ENCODE data around the gene FAM47E.

FAM47E gene, protein sequence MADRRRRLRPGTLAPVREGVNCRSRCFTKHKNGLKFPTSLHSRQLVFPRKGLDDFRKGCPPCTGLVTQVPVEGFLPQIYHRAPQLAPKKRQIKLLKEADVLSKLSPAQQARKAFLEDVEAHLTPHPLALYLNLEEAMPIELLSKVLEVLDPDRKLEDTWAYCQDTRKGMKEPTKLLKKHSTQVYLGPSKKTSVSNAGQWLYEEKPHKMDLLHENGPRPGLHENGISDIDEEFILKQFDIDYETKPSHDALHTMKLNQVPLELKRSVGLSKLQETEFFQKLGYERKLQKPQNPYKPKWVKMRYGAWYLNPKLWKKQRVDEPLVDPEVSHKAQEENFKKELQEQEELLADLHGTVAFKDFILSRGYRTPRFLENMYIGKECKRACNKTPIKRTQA

DNA sequence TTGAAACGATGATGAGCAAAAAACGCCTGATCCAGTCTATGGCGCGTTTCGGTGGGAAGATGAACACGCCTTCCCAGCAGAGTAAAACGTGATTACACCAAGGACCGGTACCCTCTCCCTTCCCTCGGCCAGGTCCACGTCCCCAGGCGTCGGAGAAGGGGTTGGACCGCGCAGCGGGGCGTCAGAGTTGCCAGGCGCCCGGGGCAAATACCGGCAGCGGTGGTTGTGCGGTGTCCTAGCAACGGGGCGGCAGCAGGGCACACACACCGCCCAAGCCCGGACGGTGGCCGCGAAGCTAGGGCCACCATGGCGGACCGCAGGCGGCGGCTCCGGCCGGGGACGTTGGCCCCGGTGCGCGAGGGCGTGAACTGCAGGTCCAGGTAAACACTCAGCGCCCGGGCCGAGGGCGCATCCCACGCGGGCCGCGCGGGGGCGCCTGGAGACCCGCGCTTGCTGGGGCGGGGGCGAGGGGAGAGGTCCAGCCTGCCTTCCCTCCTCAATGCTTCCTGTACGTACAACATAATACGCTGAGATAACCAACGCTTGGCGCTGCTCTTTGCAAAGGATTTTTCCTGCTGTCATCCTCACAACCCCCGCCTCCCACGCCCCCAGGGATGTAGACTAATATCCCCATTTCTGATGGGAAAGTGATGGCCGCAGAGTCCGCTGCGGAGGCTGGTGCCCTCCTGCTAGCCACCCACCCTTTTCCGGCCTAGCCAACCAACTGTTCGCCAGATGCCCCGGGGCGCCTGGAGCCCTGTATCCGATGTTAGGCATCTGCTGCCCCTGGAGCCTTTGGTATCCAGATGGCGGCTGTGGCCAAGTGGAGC, at the start of gene FAM47E:
TSS of gene FAM47E (plus strand) at position 281 of the 830 bp plus-strand sequence. CDS start at position 307, 26 bp downstream.
- no peak for DNase-seq (ENCODE audit: low read depth)

DNA sequence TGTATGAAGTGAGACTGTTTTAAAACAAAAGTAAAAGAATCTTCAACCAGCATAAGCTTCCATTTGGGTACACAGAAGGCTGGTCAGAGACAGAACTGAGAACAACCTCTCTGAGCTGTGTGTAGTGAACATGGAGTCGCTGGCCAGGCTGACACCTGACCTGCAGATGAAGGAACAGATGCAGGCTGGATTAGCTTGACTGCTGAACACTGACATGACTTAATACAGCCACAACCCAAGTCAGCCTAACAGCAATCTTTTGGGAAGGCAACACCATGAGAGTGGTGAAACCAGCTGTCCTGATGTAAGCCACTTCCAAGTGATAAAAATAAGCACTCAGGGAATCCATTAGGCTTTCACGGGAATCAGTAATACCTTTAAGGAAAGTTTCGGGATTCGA, 48.0 kb upstream of the FAM47E start:
- DNase-seq (ENCODE audit: low read depth), result no peak

- no peak for DNase-seq (ENCODE audit: low read depth)
Observed at GRCh38 chr4:76204936-76205335, 46.6 kb upstream of the FAM47E start.

DNA sequence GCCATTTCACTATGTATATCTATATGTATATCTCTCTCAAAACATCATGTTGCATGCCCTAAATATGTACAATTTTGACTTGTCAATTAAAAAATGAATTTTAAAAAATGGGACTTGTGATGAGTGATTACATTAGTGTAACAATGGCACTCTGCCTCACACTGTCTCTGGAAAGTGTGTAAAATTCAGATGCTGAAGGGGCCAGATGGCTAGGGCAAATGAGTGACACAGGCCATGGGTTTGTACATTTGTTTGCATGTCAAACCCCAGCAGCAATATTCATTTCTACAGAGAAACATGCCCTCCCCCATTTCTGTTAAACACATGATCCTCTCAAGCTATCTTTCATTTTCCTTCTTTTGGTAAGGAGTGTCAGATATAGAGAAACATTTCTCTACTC, 46.0 kb upstream of the FAM47E start:
- no peak for DNase-seq (ENCODE audit: low read depth)

GRCh38 chr4:76206222-76206942, 45.1 kb upstream of the FAM47E start:
- DNase-seq (ENCODE audit: low read depth), result no peak

- no peak for DNase-seq (ENCODE audit: low read depth)
Observed at GRCh38 chr4:76207549-76207948, 44.0 kb upstream of the FAM47E start.

DNA sequence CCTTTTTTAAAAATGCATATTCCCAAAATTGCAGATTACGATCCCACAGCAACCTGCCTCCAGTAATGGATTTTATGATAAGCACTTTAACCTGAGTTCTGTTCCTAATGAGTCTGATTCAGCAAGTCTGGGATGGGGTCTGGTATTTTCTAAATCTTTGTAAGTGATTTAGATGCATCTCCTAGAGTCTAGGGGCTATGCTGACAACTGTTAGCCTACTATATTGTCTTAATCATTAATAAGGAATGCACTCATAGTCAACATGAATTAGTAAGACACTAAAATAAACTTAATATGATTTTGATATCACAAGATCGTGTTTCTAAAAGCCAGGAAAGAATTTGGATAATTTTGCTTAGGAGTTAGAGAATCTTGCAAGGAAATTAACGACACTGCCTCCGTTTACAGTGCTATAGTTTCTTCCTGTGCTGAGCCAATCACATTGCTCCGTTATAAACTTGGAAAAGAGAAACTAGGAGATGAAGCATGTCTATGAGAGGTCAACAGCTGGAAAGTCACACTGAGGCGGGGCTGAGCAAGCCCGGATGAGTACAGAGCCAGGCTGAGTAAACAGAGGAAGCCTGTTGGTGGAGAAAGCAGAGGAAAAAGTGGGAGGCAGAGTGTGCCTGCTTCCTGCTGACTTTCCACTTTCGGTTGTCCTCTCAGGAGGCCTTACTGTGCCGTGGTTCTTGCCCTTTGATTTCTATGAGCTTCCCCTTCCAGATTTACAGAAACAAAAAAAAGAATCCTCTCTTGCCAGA, 43.3 kb upstream of the FAM47E start:
- peak; percentile 66 for DNase-seq (ENCODE audit: low read depth)

DNA sequence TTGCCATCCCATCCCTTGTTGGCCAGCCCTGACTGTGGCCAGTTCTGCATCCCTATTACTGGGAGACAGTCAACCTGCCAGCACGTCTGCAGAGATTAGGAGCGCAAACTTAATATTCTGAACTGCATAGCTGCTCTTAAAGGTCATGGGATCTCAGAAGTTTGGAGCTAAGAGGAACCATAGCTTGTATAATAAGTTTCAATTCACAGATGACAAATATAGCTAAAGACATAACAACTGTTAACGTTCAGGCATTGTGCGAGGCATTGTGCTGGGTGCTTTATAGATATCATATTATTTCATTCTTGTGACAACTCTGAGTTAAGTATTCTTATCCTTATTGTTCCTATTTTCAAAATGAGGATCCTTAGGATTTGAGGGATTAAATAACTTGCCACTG, 41.6 kb upstream of the FAM47E start:
- no peak for DNase-seq (ENCODE audit: low read depth)

DNA sequence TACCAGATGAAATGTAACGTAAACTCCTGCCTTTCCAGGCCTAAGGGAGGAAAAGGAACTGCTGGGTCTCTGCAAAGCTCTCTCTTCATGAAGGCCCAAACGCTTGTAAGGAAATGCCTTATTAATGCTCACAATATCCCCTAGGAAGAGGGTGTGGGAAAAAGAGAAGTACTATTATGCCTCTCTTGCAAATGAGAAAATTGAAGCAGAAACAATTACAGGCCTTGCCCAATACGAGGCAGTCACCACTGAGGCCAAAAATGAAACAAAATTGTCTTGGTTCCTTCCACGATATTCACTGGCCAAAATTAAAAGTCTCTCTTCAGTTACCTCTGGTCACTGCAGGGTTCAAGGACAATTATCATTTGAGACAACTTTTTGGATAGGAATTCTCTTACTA, 41.1 kb upstream of the FAM47E start:
- no peak for DNase-seq (ENCODE audit: low read depth)

- DNase-seq (ENCODE audit: low read depth), result no peak
Observed at GRCh38 chr4:76211769-76212708, 39.5 kb upstream of the FAM47E start.

- no peak for DNase-seq (ENCODE audit: low read depth)
Observed at GRCh38 chr4:76212851-76213414, 38.6 kb upstream of the FAM47E start.

DNA sequence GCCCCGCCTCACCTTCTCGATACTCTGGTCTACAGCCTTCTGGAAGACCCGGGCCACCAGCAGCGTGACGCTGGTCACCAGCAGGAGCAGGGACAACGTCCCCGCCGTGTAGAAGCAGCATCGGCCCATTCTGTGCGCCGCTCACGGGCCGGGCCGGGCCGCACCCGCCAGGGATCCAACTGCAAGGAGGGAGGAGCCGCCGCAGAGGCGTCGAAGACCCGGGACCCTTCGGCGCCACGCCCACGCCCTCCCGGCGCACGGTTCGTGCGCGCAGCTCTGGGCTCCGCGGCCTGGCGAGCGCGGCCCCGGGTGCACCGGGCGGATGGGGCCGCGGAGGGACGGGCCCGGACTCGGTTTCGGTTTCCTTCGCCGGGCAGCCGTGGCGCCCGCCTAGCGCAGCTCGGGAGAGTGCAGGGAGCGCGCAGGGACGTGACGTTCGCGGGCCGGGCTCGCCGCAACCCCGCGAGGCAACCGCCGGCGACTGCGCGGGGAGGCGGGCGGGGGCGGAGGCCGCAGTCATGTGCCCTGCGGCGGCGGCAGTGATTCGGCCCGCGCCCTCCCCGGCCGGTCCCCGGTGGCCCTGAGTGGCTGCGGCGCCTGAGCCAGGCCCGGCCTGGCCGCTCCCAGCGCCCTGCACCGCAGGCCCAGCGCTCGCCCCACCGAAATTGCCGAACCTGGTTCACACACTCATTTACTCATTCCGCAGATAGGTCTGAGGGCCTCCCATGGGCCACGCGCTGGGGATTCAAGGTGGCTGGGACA, 37.9 kb upstream of the FAM47E start, which contains the start of gene SCARB2:
TSS of gene SCARB2 (minus strand) at position 410 of the 762 bp plus-strand sequence. CDS start at position 129, 281 bp downstream.
- DNase-seq (ENCODE audit: low read depth), result peak; percentile 41

- DNase-seq (ENCODE audit: low read depth), result no peak
Observed at GRCh38 chr4:76214177-76214675, 37.3 kb upstream of the FAM47E start.

DNA sequence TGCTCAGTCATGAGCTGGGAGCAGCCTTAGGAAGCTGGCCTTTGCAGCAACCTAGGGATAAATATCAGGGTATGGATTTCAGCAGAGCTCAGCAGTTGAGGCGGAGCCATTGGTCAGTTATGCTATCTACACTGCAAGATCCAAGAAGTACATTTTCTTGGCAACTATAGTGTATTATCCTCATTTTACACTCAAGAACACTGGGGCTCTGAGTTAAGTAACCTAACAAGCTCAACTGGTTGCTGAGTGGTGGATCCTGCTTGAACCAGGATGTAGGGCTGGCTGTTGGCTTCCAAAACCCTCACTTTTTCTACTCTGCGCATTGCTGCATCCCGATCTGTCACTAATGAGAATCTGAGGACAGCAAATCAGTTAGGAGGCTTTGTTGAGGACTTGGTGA, 36.4 kb upstream of the FAM47E start:
- DNase-seq (ENCODE audit: low read depth), result no peak

- DNase-seq (ENCODE audit: low read depth), result no peak
Observed at GRCh38 chr4:76216524-76216923, 35.0 kb upstream of the FAM47E start.

DNA sequence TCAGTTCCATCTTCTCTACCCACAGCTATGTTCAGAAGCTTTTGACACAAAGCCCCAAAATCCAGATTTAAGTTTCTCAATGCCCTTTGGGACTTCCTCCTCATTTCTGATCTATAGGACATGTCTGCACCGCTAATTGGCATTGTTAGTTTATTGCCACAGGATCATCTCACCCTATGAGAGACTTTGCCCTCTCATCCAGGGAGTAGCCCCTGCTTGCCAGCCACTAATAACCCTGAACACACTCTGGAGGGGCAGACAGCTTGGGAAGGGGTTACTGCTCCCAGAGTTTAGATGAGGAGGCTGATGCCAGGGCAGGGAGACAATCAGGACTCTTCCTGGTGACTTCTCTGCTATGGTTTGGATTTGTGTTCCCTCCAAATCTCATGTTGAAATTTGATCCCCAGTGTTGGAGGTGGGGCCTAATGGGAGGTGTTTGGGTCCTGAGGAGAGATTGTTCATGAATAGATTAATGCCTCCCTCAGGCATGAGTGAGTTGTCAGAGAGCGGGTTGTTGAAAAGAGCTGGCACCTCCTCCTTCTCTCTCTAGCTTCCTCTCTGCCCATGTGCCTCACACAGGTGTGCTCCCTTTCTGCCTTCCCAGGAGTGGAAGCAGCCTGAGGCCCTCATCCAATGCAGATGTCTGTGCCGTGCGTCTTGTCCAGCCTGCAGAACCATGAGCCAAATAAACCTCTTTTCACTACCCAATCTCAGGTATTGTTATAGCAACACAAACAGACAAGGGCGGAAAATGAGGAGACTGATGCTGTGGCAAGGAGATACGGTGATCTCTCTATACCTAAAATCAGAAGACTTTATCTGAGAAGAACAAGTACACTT, 34.3 kb upstream of the FAM47E start:
- DNase-seq (ENCODE audit: low read depth), result no peak

DNA sequence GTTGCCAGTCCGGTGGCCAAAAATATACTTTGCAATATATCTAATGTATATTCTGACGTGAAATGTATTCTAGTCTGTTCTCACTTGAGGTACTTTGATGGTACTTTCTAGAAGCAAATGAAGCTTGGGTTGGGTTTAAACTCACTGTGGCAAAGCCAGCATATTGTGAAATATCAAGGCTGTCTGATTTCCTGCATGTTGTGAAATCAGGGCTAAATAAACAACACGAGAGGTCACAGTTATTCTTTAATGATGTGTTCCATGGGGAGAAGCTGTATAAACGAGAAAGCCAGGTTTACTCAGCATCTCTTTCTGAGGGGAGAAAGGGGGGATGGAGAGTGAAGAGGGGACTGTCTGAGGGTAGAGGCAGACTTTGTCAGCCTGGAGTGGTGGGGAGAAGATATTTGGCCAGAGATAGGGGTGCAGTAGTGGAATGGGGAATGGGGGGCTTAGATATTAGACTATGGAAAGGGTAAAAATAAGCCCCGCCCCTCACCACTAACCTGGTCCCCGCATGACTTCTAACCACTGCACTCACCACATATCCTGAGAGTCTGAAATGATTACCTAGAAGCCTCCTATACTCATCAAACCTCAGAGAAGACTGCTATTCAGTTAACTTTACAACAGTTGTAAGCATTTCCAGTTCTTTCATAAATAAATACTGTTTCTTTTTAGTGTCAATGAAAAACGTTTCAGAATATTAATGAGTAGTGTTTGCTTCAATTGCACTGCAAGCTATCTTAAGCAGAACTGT, 32.0 kb upstream of the FAM47E start:
- DNase-seq (ENCODE audit: low read depth), result peak; percentile 42

- DNase-seq (ENCODE audit: low read depth), result no peak
Observed at GRCh38 chr4:76224171-76224570, 27.4 kb upstream of the FAM47E start.

Measured in GM04503 (cell line).